B cell (primary cell): ENCODE data around the gene GRM2.

ENCODE experiments used
- EZH2 ChIP-seq: IDR thresholded peaks from 2 replicates; pipeline ENCODE4 v1.6.1; 2012; ENCODE audit warnings: borderline replicate concordance, low read depth, mild to moderate bottlenecking, moderate library complexity, low read length; ENCODE audit not compliant: insufficient read depth, poor library complexity, severe bottlenecking
- TF ChIP-seq, protein P1 (sequence below): fragments of 200-600 bp; IDR thresholded peaks from one replicate; pipeline ENCODE4 v1.8.0; 2022; ENCODE audit warnings: antibody characterized with exemption, mild to moderate bottlenecking

DNA sequence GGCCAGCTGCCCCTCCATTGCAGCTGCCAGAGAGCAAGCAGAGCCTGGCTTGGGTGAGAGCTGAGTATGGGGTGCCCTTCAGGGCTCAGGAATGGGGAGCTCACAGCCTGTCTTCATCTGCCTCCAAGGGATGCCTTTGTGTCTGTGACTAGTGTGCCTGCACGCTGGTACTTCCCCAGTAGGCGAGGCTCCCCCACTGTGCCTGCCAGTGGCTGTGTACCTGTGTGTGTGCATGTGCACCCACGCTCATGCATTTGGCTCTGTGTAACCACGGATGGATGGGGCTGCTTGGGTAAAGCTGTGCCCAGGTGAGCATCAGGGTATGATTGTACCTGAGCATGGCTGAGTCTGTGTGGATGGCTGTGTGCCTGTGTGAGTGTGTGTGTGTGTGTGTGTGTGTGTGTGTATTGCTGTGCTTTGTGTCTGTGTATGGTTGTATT is 2.3 kb upstream of the GRM2 start:
- TF ChIP-seq, protein P1, sequence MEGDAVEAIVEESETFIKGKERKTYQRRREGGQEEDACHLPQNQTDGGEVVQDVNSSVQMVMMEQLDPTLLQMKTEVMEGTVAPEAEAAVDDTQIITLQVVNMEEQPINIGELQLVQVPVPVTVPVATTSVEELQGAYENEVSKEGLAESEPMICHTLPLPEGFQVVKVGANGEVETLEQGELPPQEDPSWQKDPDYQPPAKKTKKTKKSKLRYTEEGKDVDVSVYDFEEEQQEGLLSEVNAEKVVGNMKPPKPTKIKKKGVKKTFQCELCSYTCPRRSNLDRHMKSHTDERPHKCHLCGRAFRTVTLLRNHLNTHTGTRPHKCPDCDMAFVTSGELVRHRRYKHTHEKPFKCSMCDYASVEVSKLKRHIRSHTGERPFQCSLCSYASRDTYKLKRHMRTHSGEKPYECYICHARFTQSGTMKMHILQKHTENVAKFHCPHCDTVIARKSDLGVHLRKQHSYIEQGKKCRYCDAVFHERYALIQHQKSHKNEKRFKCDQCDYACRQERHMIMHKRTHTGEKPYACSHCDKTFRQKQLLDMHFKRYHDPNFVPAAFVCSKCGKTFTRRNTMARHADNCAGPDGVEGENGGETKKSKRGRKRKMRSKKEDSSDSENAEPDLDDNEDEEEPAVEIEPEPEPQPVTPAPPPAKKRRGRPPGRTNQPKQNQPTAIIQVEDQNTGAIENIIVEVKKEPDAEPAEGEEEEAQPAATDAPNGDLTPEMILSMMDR: no peak
- TF ChIP-seq EZH2: no peak
